Osteoblast (primary cell): Measurements from ENCODE around the gene PRICKLE2. TPM values are rescaled to one million over a fixed set of nuclear protein-coding genes. Genes with fewer than 3 reads are reported as not detected.
A peak's percentile ranks its signal among the peaks of the same experiment; 100 is the strongest.

Source experiments
- DNase-seq: peaks from one replicate; pipeline ENCODE4 v3.0.0; 2011; ENCODE audit warnings: low spot score, mixed read lengths; ENCODE audit not compliant: insufficient read length; ENCODE audit errors: missing footprints
- H2AFZ ChIP-seq: 2 replicates; pipeline ENCODE4 v1.6.0; 2011; ENCODE audit warnings: mild to moderate bottlenecking, low read length
- H3K27ac ChIP-seq: 2 replicates; pipeline ENCODE4 v1.5.1; 2011; ENCODE audit warnings: mild to moderate bottlenecking, low read depth, low read length, moderate library complexity
- H3K27me3 ChIP-seq: 2 replicates; pipeline ENCODE4 v1.6.0; 2012; ENCODE audit warnings: mild to moderate bottlenecking, control low read depth, inconsistent platforms, low read length, moderate library complexity; ENCODE audit not compliant: insufficient read depth
- H3K36me3 ChIP-seq: 2 replicates; pipeline ENCODE4 v1.5.1; 2011; ENCODE audit warnings: mild to moderate bottlenecking, low read length, control low read depth, moderate library complexity; ENCODE audit not compliant: insufficient read depth
- H3K4me1 ChIP-seq: 2 replicates; pipeline ENCODE4 v1.5.1; 2011; ENCODE audit warnings: mild to moderate bottlenecking, low read length, control low read depth, moderate library complexity; ENCODE audit not compliant: insufficient read depth
- H3K4me2 ChIP-seq: 2 replicates; pipeline ENCODE4 v1.6.0; 2011; ENCODE audit warnings: mild to moderate bottlenecking, low read length; ENCODE audit not compliant: insufficient read depth
- H3K4me3 ChIP-seq: fragments of 200-600 bp; sonication (generic); 3 replicates; pipeline ENCODE4 v1.5.1; 2012; ENCODE audit warnings: mild to moderate bottlenecking, low read length, inconsistent platforms; ENCODE audit not compliant: insufficient read depth
- H3K79me2 ChIP-seq: 2 replicates; pipeline ENCODE4 v1.6.0; 2012; ENCODE audit warnings: mild to moderate bottlenecking, low read length, control low read depth, inconsistent platforms; ENCODE audit not compliant: insufficient read depth
- H3K9me3 ChIP-seq: 2 replicates; pipeline ENCODE4 v1.5.1; 2011; ENCODE audit warnings: low read depth, low read length, control low read depth
- H4K20me1 ChIP-seq: 2 replicates; pipeline ENCODE4 v1.6.0; 2012; ENCODE audit warnings: mild to moderate bottlenecking, low read length, control low read depth; ENCODE audit not compliant: insufficient read depth
- CTCF ChIP-seq: IDR thresholded peaks from 2 replicates; pipeline ENCODE4 v1.5.1; 2011; ENCODE audit warnings: mild to moderate bottlenecking, low read depth, low read length, moderate library complexity; ENCODE audit errors: extremely low read depth
- total RNA-seq: library from RNA; depleted of rRNA; stranded (reverse); fragments of >200 nt; gene quantifications from 2 replicates; pipeline ENCODE4 v1.2.3, GENCODE V29; 2012

PRICKLE2 gene
- total RNA-seq, 1 donor, result 18.8 TPM

- Histone ChIP-seq H3K4me1 (peaks cover 17% of the 10 kb centered on the region), H3K4me2 (no peak overlapping the region), H3K27ac (no peak overlapping the region), H2AFZ (no peak overlapping the region), H4K20me1 (no peaks in the 10 kb centered on the region), H3K79me2 (peaks cover 2% of the 10 kb centered on the region), H3K36me3 (peaks cover 3% of the 10 kb centered on the region), H3K27me3 (no peaks in the 10 kb centered on the region), H3K9me3 (no peaks in the 10 kb centered on the region), H3K4me3 (no peak overlapping the region)
- TF ChIP-seq CTCF, result no peak
- no peak for DNase-seq
These were observed 11.8 kb upstream of the PRICKLE2 start for GRCh38 chr3:64237083-64237482.

GRCh38 chr3:64235605-64236004, 10.3 kb upstream of the PRICKLE2 start:
- peaks cover under 1% of the 10 kb centered on the region for H4K20me1 ChIP-seq

GRCh38 chr3:64234571-64234970, 9.3 kb upstream of the PRICKLE2 start:
- Histone ChIP-seq H3K9me3 (no peaks in the 10 kb centered on the region), H3K27ac (no peak overlapping the region), H3K4me1 (peaks cover 12% of the 10 kb centered on the region), H3K4me2 (no peak overlapping the region), H3K4me3 (no peak overlapping the region), H3K79me2 (no peaks in the 10 kb centered on the region), H2AFZ (no peak overlapping the region), H4K20me1 (peaks cover 2% of the 10 kb centered on the region), H3K27me3 (no peaks in the 10 kb centered on the region), H3K36me3 (peaks cover 3% of the 10 kb centered on the region)
- no peak for TF ChIP-seq CTCF
- no peak for DNase-seq

More at GRCh38 chr3:64235605-64236004, 10.3 kb upstream of the PRICKLE2 start:
- no peak overlapping the region for H2AFZ ChIP-seq
- H3K4me1 ChIP-seq, result peaks cover 15% of the 10 kb centered on the region
- H3K27me3 ChIP-seq, result no peaks in the 10 kb centered on the region
- no peak overlapping the region for H3K4me3 ChIP-seq
- peaks cover 3% of the 10 kb centered on the region for H3K36me3 ChIP-seq
- H3K9me3 ChIP-seq, result no peaks in the 10 kb centered on the region
- no peak for TF ChIP-seq CTCF
- no peaks in the 10 kb centered on the region for H3K79me2 ChIP-seq
- no peak overlapping the region for H3K4me2 ChIP-seq
- DNase-seq, result no peak
- H3K27ac ChIP-seq, result no peak overlapping the region

GRCh38 chr3:64232821-64233220, 7.6 kb upstream of the PRICKLE2 start:
- peaks cover 7% of the 10 kb centered on the region for H3K79me2 ChIP-seq
- DNase-seq, result peak; percentile 3
- no peak overlapping the region for H3K27ac ChIP-seq
- H3K4me2 ChIP-seq, result no peak overlapping the region
- H3K27me3 ChIP-seq, result no peaks in the 10 kb centered on the region
- peaks cover 2% of the 10 kb centered on the region for H4K20me1 ChIP-seq
- H3K4me1 ChIP-seq, result no peaks in the 10 kb centered on the region
- H2AFZ ChIP-seq, result no peak overlapping the region
- H3K36me3 ChIP-seq, result peaks cover 3% of the 10 kb centered on the region
- no peaks in the 10 kb centered on the region for H3K9me3 ChIP-seq
- no peak for TF ChIP-seq CTCF
- no peak overlapping the region for H3K4me3 ChIP-seq
